GF-D8 (cell line): ENCODE measurements around the gene SERBP1.
A peak's percentile ranks its signal among the peaks of the same experiment; 100 is the strongest.
"Not testable (repeated sequence)": the region's sequence is repeated elsewhere in the genome, so short reads cannot be mapped to it uniquely, and the experiment has no call there.

Experiments
- DNase-seq: peaks from one replicate; lab custom pipeline; 2025; lab: John Stamatoyannopoulos, UW

Gene SERBP1

DNA sequence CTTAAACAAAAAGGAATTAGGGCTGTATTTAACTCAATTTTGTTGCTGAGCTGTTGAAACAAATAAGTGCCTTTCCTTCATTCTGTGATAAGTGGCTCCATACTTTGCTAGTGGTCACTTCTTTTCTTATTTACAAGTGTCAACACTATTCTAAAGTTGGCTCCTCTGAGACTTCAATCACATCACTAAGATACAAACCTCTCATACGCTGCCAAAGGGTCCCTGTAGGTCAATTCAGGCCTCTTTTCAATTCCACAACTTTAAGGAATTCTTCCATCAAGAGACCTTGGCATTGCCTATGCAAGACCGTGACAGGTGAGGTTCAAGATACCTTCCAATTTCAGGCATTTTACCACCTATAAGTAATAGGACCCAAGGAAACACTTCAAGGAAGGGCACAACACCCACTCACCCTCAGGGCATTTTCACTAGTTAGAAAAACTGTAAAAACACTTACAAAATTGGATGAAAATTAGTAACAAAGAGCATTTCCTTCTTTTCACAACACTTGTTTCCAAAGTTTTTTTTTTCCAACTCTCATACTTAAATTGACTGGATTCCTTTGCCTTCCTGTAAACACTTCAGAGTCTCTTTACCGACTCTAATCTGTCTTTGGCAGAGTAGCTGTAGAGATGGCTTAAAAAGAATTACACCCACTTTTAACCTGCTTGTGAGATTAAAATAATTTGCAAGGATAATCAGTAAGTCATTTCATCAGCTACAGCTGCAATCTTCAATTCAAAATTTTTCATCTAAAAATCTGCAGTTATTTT is 24.5 kb downstream of the SERBP1 start:
- DNase-seq: no peak

GRCh38 chr1:67404212-67404620 is 26.0 kb downstream of the SERBP1 start:
- no peak for DNase-seq

GRCh38 chr1:67401443-67401842 is 28.8 kb downstream of the SERBP1 start:
- no peak for DNase-seq

GRCh38 chr1:67400029-67400786 is 30.0 kb downstream of the SERBP1 start:
- DNase-seq: not testable (repeated sequence)

GRCh38 chr1:67399199-67399993 is 30.8 kb downstream of the SERBP1 start:
- no peak for DNase-seq

- DNase-seq: no peak
These were observed 35.7 kb downstream of the SERBP1 start for GRCh38 chr1:67394548-67394947.

DNA sequence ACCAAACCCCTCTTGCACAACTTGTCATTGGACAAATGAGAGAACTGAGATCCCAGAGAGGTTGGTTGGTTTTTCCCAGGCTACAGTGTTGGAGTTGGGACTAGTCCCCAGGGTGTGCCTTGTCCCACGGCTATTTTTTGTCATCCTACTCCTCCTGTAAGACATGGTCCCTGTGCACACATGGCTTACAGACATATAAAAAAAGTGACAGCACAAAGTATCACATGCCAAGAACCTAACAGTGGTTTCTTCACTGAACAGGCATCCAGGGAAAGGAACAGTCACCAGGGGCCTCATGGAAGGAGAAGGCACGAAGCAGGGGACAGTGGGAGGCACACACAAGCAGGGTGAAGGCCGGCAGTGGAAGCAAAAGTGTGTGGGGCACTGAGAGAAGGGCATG is 36.5 kb downstream of the SERBP1 start:
- no peak for DNase-seq

DNA sequence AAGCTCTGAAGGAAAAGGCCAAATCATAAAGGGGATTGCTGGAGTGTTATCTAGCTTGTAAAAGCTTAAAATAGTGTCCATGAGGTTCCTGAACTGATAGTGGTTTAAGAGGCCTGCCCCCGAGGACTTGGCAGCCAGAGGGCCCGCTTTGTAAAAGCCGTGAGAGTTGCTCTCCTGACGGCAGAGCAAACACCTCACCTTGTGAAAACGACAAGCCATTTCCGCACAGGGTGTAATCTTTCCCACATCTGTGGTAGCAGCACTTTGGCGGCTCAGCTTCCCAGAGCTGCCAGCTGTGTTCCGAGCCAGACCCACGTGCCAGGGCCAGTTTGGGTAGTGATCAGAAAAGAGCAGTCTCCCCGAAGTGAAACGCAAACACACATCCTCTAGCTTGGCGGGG is 37.0 kb downstream of the SERBP1 start:
- peak; percentile 77 for DNase-seq

- DNase-seq: no peak
These were observed 39.9 kb downstream of the SERBP1 start for GRCh38 chr1:67390041-67390887.

- no peak for DNase-seq
These were observed 46.1 kb downstream of the SERBP1 start for GRCh38 chr1:67383999-67384638.

GRCh38 chr1:67382292-67382691 is 47.9 kb downstream of the SERBP1 start:
- DNase-seq: no peak

DNA sequence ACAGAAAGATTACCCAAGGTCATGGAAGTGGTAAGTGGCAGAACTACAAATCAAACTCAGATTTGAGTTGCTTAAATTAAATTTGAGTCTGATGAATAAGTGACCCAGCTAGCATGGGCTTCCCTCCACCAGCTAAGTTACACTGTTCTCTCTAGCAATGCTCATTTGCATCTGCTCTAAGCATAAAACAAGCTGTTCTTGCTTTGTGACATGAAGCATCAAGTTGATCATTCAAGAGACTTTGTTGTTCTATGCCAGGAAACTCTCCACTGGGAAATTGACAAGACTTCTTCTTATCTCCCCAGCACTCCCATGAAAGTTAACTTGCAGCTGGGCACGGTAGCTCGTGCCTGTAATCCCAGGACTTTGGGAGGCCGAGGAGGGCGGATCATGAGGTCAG is 49.0 kb downstream of the SERBP1 start:
- DNase-seq: no peak

DNA sequence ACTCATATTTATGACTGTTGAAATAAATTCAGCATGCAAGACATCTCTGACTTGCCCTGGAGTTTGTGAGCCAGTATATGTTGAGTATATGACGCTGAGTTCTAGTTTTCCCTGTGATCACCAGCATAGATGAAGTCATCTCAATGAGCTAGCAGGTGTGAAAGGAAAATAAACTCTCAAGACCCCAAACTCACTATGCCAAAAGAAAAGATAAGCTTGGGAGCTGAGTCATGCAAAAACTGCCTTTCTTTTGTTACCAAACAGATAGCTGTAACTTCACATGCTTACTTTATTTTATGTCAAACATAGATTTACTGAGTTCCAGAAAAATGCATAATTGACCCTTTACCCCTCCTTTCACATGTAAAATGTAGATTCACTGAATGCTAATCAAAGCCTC is 52.9 kb downstream of the SERBP1 start:
- no peak for DNase-seq

DNA sequence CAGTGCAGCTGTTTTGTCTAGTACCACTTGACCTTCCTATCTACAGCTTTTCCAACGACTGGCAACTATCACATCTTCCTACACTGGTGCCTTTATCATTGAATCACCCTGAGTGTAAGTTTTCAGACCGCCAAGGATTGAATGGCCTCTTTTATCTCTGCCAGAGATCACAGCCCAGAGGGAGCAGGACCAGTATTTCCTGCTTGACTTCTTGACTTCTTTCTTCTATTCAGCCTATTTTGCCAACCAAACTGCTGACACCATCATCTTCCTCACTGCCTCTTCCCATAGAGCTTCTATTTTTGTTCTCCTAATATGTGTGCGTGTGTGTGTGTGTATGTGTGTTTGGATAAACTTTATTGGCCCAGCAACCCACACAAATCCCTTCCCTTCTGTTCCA is 53.8 kb downstream of the SERBP1 start:
- no peak for DNase-seq

DNA sequence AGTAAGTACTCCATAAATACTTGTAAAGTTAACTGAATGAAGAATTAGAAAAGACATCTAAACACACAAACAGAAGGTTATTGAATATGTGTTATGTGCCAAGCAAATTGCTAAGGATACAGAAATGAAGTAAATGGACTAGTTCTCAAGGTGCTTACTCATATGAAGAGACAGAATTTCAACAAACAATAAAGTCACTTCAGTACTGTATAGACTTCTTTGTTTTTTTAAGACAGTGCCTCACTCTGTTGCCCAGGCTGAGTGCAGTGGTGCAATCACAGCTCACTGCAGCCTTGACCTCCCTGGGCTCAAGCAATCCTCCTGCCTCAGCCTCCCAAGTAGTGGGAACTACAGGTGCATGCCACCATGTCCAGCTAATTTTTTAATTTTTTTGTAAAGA is 57.3 kb downstream of the SERBP1 start:
- DNase-seq: no peak

- no peak for DNase-seq
These were observed 58.1 kb downstream of the SERBP1 start for GRCh38 chr1:67372136-67372535.

- DNase-seq: no peak
These were observed 58.5 kb downstream of the SERBP1 start for GRCh38 chr1:67371681-67372080.

DNA sequence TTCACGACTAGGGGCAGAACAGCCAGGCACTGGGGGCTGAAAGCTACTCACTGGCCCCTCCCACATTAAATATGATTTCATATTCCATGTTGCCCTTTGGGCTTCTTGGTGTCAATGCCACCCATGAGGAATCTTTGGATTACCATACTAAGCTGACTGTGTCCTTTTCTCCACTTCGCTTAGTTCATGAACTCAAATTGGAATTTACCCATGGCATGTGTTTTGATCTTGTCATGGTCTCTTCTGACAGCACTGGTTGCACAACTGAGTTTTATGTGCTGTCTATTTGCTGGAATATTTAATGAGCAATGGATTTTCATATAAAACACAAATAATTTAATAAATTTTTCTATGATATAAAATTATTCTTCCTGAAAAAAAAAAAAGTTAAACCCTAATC is 59.2 kb downstream of the SERBP1 start:
- no peak for DNase-seq

- no peak for DNase-seq
These were observed 62.1 kb downstream of the SERBP1 start for GRCh38 chr1:67368046-67368514.

GRCh38 chr1:67367370-67368045 is 62.7 kb downstream of the SERBP1 start:
- no peak for DNase-seq

DNA sequence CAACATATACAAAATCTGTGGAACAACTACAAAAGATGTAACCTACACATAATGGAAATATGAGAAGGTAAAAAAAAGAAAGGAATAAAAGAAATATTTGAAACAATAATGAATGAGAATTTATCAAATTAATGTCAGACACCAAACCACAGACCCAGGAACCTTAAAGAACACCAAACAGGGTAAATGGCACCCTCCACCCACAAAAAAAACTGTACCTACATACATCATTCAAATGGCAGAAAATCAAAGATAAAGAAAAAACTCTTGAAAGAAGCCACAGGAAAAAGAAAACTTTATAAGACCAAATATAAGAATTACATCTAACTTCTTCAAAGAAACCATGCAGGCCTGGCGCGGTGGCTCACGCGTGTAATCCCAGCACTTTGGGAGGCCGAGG is 68.6 kb downstream of the SERBP1 start:
- no peak for DNase-seq
